Measurements from ENCODE around the gene PACSIN2.

PACSIN2 gene

GRCh38 chr22:42866100-42866499 is 148.8 kb downstream of the PACSIN2 start:
- Histone ChIP-seq H3K27ac (replicated peaks) (no peak overlapping the region), H3K27me3 (ENCODE audit: insufficient read depth, poor library complexity, severe bottlenecking) (no peaks in the 10 kb centered on the region), H3K4me3 (replicated peaks; ENCODE audit: insufficient read depth, low read length) (no peak overlapping the region)
- TF ChIP-seq CTCF (IDR thresholded peaks at IDR 0.05; ENCODE audit: insufficient read depth, low read length) (no peak), SPI1 (IDR thresholded peaks at IDR 0.05; ENCODE audit: borderline replicate concordance, low read depth) (no peak), POLR2AphosphoS5 (IDR thresholded peaks at IDR 0.05; ENCODE audit: low read depth) (no peak), GABPA (IDR thresholded peaks at IDR 0.05; ENCODE audit: low read depth) (no peak), REST (IDR thresholded peaks at IDR 0.05; ENCODE audit: insufficient replicate concordance, low read depth) (no peak)
- DNase-seq (ENCODE audit: low read depth in 1 of 2, low spot score in 1 of 2) = no peak

GRCh38 chr22:42865536-42865935 is 149.4 kb downstream of the PACSIN2 start:
- Histone ChIP-seq H3K27me3 (ENCODE audit: insufficient read depth, poor library complexity, severe bottlenecking) (no peaks in the 10 kb centered on the region), H3K4me3 (replicated peaks; ENCODE audit: insufficient read depth, low read length) (no peak overlapping the region), H3K27ac (replicated peaks) (no peak overlapping the region)
- TF ChIP-seq CTCF (IDR thresholded peaks at IDR 0.05; ENCODE audit: insufficient read depth, low read length) (no peak), SPI1 (IDR thresholded peaks at IDR 0.05; ENCODE audit: borderline replicate concordance, low read depth) (no peak), POLR2AphosphoS5 (IDR thresholded peaks at IDR 0.05; ENCODE audit: low read depth) (no peak), REST (IDR thresholded peaks at IDR 0.05; ENCODE audit: insufficient replicate concordance, low read depth) (no peak), GABPA (IDR thresholded peaks at IDR 0.05; ENCODE audit: low read depth) (no peak)
- DNase-seq (ENCODE audit: low read depth in 1 of 2, low spot score in 1 of 2) = no peak

- TF ChIP-seq CTCF (IDR thresholded peaks at IDR 0.05; ENCODE audit: insufficient read depth, low read length) = no peak
- TF ChIP-seq GABPA (IDR thresholded peaks at IDR 0.05; ENCODE audit: low read depth) = no peak
- no peak for TF ChIP-seq POLR2AphosphoS5 (IDR thresholded peaks at IDR 0.05; ENCODE audit: low read depth)
- no peak for TF ChIP-seq REST (IDR thresholded peaks at IDR 0.05; ENCODE audit: insufficient replicate concordance, low read depth)
- TF ChIP-seq SPI1 (IDR thresholded peaks at IDR 0.05; ENCODE audit: borderline replicate concordance, low read depth) = no peak
- Histone ChIP-seq H3K27ac (replicated peaks) (no peak overlapping the region), H3K27me3 (ENCODE audit: insufficient read depth, poor library complexity, severe bottlenecking) (no peaks in the 10 kb centered on the region), H3K4me3 (replicated peaks; ENCODE audit: insufficient read depth, low read length) (no peak overlapping the region)
- DNase-seq (ENCODE audit: low read depth in 1 of 2, low spot score in 1 of 2) = peak; percentile 10 to 21
Observed at GRCh38 chr22:42863349-42863961, 151.5 kb downstream of the PACSIN2 start.
